ENCODE data around the gene WWOX. TPM values are rescaled to one million over a fixed set of nuclear protein-coding genes. Genes with fewer than 3 reads are reported as not detected.

The WWOX gene
- total and polyA plus RNA-seq, 2 of the 8 experiments (the other 6 are each of a cell fraction or from before 2014, with no cell fraction given), result 5.4 to 16.7 TPM

DNA sequence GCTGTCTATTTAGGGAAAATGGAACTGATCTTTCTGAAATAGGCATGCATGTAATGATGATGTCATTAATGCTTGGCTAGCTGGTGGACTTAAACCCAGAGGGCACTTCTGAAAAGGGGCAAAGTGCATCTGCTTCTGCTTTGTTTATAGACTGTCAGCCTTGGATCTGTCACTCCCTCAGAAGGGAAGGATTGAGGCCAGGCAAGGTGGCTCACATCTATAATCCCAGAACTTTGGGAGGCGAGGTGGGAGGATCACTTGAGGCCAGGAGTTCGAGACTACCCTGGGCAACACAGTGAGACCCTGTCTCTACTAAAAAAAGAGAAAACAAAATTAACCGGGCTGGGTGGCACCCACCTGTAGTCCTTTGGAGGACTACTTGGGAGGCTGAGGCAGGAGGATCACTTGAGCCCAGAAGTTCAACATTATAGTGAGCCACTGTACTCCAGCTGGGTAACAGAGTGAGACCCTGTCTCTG lies 185.5 kb downstream of the WWOX start:
- Histone ChIP-seq H2BK15ac (ENCODE audit: low read length) (no peak overlapping the region), H3K79me2 (ENCODE audit: control insufficient read depth in 1 of 2, insufficient read depth in 2 of 2, low read length in 2 of 2) (no peaks in the 10 kb centered on the region), H3K23ac (ENCODE audit: insufficient read length) (no peak overlapping the region), H4K5ac (ENCODE audit: insufficient read length, low read depth, low read length) (no peak overlapping the region), H2BK12ac (ENCODE audit: low read depth, low read length) (no peak overlapping the region), H2AK5ac (ENCODE audit: low read depth, low read length) (no peak overlapping the region), H3K4ac (replicated peaks; ENCODE audit: insufficient read length, low read depth, low read length) (no peak overlapping the region), H2BK120ac (replicated peaks; ENCODE audit: low read depth, low read length) (no peak overlapping the region), H3K4me1 (replicated peaks in 1 of 4; ENCODE audit: control insufficient read depth in 3 of 4, insufficient read depth in 4 of 4, low read length in 3 of 4) (peaks cover 0 to 8% (median 6%) of the 10 kb centered on the region in 4 experiments; a peak in 3 of 7 replicates), H3K14ac (ENCODE audit: insufficient read length) (no peak overlapping the region), H3K56ac (replicated peaks; ENCODE audit: insufficient read length, low read depth, low read length) (no peak overlapping the region), H3K79me1 (ENCODE audit: low read depth, low read length) (no peaks in the 10 kb centered on the region), H3K18ac (ENCODE audit: extremely low read depth, low read length) (no peak overlapping the region), H3K4me2 (ENCODE audit: insufficient read depth in 1 of 2, low read depth in 2 of 2, low read length in 2 of 2) (no peak overlapping the region), H4K20me1 (replicated peaks in 1 of 2; ENCODE audit: control insufficient read depth in 1 of 2, insufficient read depth in 2 of 2, low read length in 2 of 2) (no peaks in the 10 kb centered on the region), H3K4me3 (ENCODE audit: extremely low read depth in 1 of 4, insufficient read depth in 2 of 4, low read depth in 3 of 4, low read length in 4 of 4) (no peak overlapping the region), H3K23me2 (ENCODE audit: low read depth, low read length) (no peaks in the 10 kb centered on the region), H3K27ac (ENCODE audit: low read depth, low read length) (no peak overlapping the region), H4K8ac (ENCODE audit: extremely low read depth, insufficient read depth, low read length) (no peak overlapping the region), H4K91ac (replicated peaks; ENCODE audit: insufficient read length, low read length) (no peak overlapping the region), H3K27me3 (replicated peaks in 1 of 4; ENCODE audit: control insufficient read depth in 3 of 4, extremely low read depth in 1 of 4, insufficient read depth in 3 of 4, low read length in 3 of 4) (no peaks in the 10 kb centered on the region; a peak in 1 of 7 replicates), H2AFZ (ENCODE audit: low read length) (no peak overlapping the region), H2BK5ac (ENCODE audit: low read depth, low read length) (no peak overlapping the region), H2BK20ac (ENCODE audit: low read length) (no peak overlapping the region), H3K9me3 (ENCODE audit: insufficient read depth in 2 of 2, low read depth in 1 of 2, low read length in 1 of 2) (no peaks in the 10 kb centered on the region), H3K9ac (replicated peaks in 1 of 4; ENCODE audit: extremely low read depth in 1 of 4, low read depth in 3 of 4, low read length in 3 of 4) (no peak overlapping the region), H3K36me3 (ENCODE audit: control insufficient read depth in 2 of 4, insufficient read depth in 4 of 4, low read length in 3 of 4) (no peaks in the 10 kb centered on the region)
- DNase-seq (ENCODE audit: low read depth in 1 of 2, low spot score in 2 of 2) (no peak), FAIRE-seq (no peak)
- ChIA-PET POLR2A (ENCODE audit: partially characterized antibody) (no interaction called here), CTCF (ENCODE audit: partially characterized antibody) (interaction anchor here (1.3 kb wide), 2 partner anchors 26 to 36 kb away, joined by 3 read pairs; no protein-coding TSS in a partner anchor)
- 86% methylated on average over 3 of the region's 3 CpGs; no CpG with 5 or more reads in 1 of the 2 experiments for WGBS, 2 experiments (ENCODE audit: extremely low coverage in 1 of 2, insufficient coverage in 1 of 2, insufficient read length in 1 of 2, insufficient replicate concordance in 2 of 2, low coverage in 1 of 2, low lambda C conversion rate in 2 of 2, missing lambda C conversion rate in 1 of 2)
- TF ChIP-seq PHF8 (conservative IDR thresholded peaks at IDR 0.05; ENCODE audit: low read depth, low read length), result no peak
- TF ChIP-seq RNF2 (IDR thresholded peaks at IDR 0.05; ENCODE audit: borderline replicate concordance, low read depth, low read length, missing control alignments, poor library complexity, severe bottlenecking), result no peak
- TF ChIP-seq ASH2L (IDR thresholded peaks at IDR 0.05; ENCODE audit: low read length), result no peak
- no peak for TF ChIP-seq SP1 (IDR thresholded peaks at IDR 0.05; ENCODE audit: low read depth, low read length)
- TF ChIP-seq, protein P1, sequence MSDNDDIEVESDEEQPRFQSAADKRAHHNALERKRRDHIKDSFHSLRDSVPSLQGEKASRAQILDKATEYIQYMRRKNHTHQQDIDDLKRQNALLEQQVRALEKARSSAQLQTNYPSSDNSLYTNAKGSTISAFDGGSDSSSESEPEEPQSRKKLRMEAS (IDR thresholded peaks at IDR 0.05), result no peak
- TF ChIP-seq SP2 (IDR thresholded peaks at IDR 0.05; ENCODE audit: low read length), result no peak
- TF ChIP-seq, protein P2, sequence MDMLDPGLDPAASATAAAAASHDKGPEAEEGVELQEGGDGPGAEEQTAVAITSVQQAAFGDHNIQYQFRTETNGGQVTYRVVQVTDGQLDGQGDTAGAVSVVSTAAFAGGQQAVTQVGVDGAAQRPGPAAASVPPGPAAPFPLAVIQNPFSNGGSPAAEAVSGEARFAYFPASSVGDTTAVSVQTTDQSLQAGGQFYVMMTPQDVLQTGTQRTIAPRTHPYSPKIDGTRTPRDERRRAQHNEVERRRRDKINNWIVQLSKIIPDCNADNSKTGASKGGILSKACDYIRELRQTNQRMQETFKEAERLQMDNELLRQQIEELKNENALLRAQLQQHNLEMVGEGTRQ (IDR thresholded peaks at IDR 0.05; ENCODE audit: low read length), result no peak
- no peak for TF ChIP-seq KDM1A (IDR thresholded peaks at IDR 0.05; ENCODE audit: borderline replicate concordance, low read length)
- no peak for TF ChIP-seq RBBP5 (IDR thresholded peaks at IDR 0.05; ENCODE audit: borderline replicate concordance, low read depth, low read length)
- TF ChIP-seq RAD21 (IDR thresholded peaks at IDR 0.05 in 1 of 2, conservative IDR thresholded peaks at IDR 0.05 in 1 of 2; ENCODE audit: low read depth in 2 of 2, low read length in 2 of 2), result no peak
- TF ChIP-seq RFX5 (IDR thresholded peaks at IDR 0.05; ENCODE audit: borderline replicate concordance, low read depth, low read length), result no peak
- no peak for TF ChIP-seq SIRT6 (IDR thresholded peaks at IDR 0.05; ENCODE audit: low read length)
- TF ChIP-seq CHD1 (IDR thresholded peaks at IDR 0.05; ENCODE audit: low read depth, low read length), result no peak

Measured in H1 (cell line).